ENCODE measurements around the gene ATP2A1.

The ATP2A1 gene

DNA sequence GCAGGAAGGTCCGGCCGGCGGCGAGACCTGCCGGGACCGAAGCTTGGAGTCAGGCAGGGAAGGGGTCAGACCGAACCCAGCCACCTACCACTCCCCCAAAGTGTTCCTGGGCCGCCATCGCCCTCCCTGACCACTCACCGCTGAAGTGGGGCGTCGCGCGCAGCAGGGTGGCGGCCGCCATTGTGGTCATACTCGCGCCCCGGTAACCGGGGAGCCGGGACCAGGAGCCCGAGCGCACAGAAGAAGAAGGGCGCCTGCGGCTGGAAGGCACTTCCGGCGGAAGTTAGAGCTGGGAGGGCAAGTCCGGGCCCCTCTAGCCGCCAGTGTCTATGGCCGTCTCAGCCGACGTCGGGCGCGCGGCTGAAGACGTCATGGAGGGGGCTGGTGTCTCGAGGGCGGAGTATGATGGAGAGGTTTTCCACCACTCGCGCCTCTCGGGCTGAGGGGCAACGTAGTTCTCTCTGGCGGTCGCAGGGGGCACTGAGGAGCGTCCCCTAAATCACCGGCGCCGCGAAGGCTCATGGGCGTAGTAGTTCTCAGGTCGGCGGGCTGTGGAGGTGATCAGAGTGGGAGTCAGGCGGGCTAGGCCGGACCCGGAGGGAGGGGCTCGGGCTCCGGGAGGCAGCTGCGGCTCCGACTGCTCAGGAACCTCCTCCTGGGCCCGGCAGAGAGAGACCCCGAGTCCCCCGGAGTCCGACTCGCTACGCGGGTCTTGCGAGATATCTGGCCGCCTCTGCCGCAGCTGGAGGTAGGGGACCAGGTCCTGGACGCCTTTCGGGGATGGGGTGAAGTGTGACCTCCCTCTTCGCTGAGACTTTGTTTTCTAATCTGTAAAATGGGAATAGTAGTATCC, 32.0 kb upstream of the ATP2A1 start, which contains the start of gene TUFM (continued):
- TF ChIP-seq ZNF473 (tag by site-specific recombination; IDR thresholded peaks at IDR 0.05) (no peak), ZNF830 (tag by site-specific recombination; IDR thresholded peaks at IDR 0.05; ENCODE audit: low read depth) (no peak), KLF10 (tag by site-specific recombination; IDR thresholded peaks at IDR 0.05) (peak; percentile 94), ZNF239 (tag by site-specific recombination; IDR thresholded peaks at IDR 0.05) (no peak), BCL11B (tag by site-specific recombination; IDR thresholded peaks at IDR 0.05; ENCODE audit: low read depth) (no peak), ZBTB20 (tag by site-specific recombination; IDR thresholded peaks at IDR 0.05) (peak; percentile 38; the same call in 1 of the 2 replicates), YY2 (tag by site-specific recombination; IDR thresholded peaks at IDR 0.05) (peak; percentile 85), ZNF202 (tag by site-specific recombination; IDR thresholded peaks at IDR 0.05; ENCODE audit: borderline replicate concordance) (no peak), ZNF354C (tag by site-specific recombination; IDR thresholded peaks at IDR 0.05; ENCODE audit: borderline replicate concordance, low read depth) (no peak), ZNF585B (tag by site-specific recombination; IDR thresholded peaks at IDR 0.05) (no peak), ZNF138 (tag by site-specific recombination; IDR thresholded peaks at IDR 0.05; ENCODE audit: borderline replicate concordance) (no peak), ZNF23 (tag by site-specific recombination; IDR thresholded peaks at IDR 0.05; ENCODE audit: borderline replicate concordance) (no peak), MZF1 (tag by site-specific recombination; IDR thresholded peaks at IDR 0.05; ENCODE audit: borderline replicate concordance) (0 out of 2 replicates have a peak, but pooled peaks have one; percentile 41), ZNF660 (tag by site-specific recombination; IDR thresholded peaks at IDR 0.05) (peak; percentile 85), HOXA7 (CRISPR knock-in tag; IDR thresholded peaks at IDR 0.05; ENCODE audit: borderline replicate concordance) (no peak), ZBTB48 (tag by site-specific recombination; IDR thresholded peaks at IDR 0.05) (peak; percentile 26; the same call in 1 of the 2 replicates), GLI2 (tag by site-specific recombination; IDR thresholded peaks at IDR 0.05; ENCODE audit: borderline replicate concordance, low read depth) (no peak), ZNF664 (tag by site-specific recombination; IDR thresholded peaks at IDR 0.05) (no peak), ZNF670 (tag by site-specific recombination; IDR thresholded peaks at IDR 0.05; ENCODE audit: low read depth) (no peak), ZFHX2 (tag by site-specific recombination; conservative IDR thresholded peaks at IDR 0.05) (peak; percentile 63), TRIM28 (IDR thresholded peaks at IDR 0.05; ENCODE audit: borderline replicate concordance, low read length) (no peak), GLI4 (tag by site-specific recombination; IDR thresholded peaks at IDR 0.05) (no peak), ZFP69B (tag by site-specific recombination; IDR thresholded peaks at IDR 0.05) (no peak), SP3 (tag by site-specific recombination; IDR thresholded peaks at IDR 0.05) (peak; percentile 95), ZBTB21 (tag by site-specific recombination; IDR thresholded peaks at IDR 0.05) (peak; percentile 98), ZNF658 (tag by site-specific recombination; IDR thresholded peaks at IDR 0.05) (no peak), BCL11A (tag by site-specific recombination; IDR thresholded peaks at IDR 0.05; ENCODE audit: low read depth) (no peak), ZNF76 (tag by site-specific recombination; IDR thresholded peaks at IDR 0.05; ENCODE audit: borderline replicate concordance, low read depth) (peak; percentile 94)
- TF ChIP-seq, protein P1, sequence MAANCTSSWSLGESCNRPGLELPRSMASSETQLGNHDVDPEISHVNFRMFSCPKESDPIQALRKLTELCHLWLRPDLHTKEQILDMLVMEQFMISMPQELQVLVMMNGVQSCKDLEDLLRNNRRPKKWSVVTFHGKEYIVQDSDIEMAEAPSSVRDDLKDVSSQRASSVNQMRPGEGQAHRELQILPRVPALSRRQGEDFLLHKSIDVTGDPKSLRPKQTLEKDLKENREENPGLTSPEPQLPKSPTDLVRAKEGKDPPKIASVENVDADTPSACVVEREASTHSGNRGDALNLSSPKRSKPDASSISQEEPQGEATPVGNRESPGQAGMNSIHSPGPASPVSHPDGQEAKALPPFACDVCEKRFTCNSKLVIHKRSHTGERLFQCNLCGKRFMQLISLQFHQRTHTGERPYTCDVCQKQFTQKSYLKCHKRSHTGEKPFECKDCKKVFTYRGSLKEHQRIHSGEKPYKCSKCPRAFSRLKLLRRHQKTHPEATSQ (tag by site-specific recombination; IDR thresholded peaks at IDR 0.05), result peak; percentile 63; the same call in 1 of the 2 replicates
- TF ChIP-seq, protein P2, sequence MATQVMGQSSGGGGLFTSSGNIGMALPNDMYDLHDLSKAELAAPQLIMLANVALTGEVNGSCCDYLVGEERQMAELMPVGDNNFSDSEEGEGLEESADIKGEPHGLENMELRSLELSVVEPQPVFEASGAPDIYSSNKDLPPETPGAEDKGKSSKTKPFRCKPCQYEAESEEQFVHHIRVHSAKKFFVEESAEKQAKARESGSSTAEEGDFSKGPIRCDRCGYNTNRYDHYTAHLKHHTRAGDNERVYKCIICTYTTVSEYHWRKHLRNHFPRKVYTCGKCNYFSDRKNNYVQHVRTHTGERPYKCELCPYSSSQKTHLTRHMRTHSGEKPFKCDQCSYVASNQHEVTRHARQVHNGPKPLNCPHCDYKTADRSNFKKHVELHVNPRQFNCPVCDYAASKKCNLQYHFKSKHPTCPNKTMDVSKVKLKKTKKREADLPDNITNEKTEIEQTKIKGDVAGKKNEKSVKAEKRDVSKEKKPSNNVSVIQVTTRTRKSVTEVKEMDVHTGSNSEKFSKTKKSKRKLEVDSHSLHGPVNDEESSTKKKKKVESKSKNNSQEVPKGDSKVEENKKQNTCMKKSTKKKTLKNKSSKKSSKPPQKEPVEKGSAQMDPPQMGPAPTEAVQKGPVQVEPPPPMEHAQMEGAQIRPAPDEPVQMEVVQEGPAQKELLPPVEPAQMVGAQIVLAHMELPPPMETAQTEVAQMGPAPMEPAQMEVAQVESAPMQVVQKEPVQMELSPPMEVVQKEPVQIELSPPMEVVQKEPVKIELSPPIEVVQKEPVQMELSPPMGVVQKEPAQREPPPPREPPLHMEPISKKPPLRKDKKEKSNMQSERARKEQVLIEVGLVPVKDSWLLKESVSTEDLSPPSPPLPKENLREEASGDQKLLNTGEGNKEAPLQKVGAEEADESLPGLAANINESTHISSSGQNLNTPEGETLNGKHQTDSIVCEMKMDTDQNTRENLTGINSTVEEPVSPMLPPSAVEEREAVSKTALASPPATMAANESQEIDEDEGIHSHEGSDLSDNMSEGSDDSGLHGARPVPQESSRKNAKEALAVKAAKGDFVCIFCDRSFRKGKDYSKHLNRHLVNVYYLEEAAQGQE (tag by site-specific recombination; IDR thresholded peaks at IDR 0.05), result no peak; the same call in 1 of the 2 replicates
- TF ChIP-seq, protein P3, sequence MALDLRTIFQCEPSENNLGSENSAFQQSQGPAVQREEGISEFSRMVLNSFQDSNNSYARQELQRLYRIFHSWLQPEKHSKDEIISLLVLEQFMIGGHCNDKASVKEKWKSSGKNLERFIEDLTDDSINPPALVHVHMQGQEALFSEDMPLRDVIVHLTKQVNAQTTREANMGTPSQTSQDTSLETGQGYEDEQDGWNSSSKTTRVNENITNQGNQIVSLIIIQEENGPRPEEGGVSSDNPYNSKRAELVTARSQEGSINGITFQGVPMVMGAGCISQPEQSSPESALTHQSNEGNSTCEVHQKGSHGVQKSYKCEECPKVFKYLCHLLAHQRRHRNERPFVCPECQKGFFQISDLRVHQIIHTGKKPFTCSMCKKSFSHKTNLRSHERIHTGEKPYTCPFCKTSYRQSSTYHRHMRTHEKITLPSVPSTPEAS (tag by site-specific recombination; IDR thresholded peaks at IDR 0.05), result no peak
- TF ChIP-seq, protein P4, sequence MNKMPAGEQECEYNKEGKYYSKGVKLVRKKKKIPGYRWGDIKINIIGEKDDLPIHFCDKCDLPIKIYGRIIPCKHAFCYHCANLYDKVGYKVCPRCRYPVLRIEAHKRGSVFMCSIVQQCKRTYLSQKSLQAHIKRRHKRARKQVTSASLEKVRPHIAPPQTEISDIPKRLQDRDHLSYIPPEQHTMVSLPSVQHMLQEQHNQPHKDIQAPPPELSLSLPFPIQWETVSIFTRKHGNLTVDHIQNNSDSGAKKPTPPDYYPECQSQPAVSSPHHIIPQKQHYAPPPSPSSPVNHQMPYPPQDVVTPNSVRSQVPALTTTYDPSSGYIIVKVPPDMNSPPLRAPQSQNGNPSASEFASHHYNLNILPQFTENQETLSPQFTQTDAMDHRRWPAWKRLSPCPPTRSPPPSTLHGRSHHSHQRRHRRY (tag by site-specific recombination; IDR thresholded peaks at IDR 0.05), result no peak
